Stimulated activated CD4-positive, alpha-beta T cell treated with anti-CD3 and anti-CD28 coated beads, Interleukin-4, amount 100 ng/mL, for 1 hour (primary cell): ENCODE results near the gene VGF.

ENCODE experiments used
- DNase-seq: peaks from one replicate; pipeline ENCODE4 v3.0.0-alpha.2; 2020

VGF gene

DNA sequence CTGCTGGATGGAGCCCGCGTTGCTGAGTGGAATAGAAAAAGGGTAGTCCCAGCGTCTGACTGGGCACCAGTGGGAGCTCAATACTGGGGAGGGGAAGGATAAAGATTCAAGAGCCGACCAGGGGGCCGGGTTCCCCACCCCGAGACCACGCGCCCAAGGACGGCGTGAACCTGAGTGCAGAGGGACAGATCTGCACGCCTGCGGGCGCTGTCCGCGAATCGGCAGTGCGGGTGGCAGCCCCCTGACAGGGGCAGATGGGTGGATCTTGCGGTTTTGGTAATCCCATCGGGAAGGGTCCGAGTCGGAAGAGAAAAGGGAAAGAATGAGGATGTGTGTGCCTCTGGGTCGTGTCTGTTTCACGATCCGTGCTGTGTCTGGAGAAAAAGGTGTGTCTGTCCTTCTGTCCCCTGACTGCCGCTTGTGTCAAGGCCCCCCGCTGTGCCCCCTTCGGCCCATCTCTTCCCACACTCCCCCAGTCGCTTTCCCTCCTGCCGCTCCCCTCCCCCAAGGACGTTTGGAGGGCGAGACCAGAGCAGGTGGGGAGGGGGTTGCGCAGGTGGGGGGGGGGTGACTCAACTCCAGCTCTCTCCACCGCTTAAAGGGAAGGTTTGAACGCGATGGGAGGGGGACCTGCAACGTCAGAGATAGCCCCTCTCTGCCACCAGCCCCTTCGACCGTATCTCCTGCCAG is 734 bp upstream of the VGF start:
- DNase-seq: no peak

DNA sequence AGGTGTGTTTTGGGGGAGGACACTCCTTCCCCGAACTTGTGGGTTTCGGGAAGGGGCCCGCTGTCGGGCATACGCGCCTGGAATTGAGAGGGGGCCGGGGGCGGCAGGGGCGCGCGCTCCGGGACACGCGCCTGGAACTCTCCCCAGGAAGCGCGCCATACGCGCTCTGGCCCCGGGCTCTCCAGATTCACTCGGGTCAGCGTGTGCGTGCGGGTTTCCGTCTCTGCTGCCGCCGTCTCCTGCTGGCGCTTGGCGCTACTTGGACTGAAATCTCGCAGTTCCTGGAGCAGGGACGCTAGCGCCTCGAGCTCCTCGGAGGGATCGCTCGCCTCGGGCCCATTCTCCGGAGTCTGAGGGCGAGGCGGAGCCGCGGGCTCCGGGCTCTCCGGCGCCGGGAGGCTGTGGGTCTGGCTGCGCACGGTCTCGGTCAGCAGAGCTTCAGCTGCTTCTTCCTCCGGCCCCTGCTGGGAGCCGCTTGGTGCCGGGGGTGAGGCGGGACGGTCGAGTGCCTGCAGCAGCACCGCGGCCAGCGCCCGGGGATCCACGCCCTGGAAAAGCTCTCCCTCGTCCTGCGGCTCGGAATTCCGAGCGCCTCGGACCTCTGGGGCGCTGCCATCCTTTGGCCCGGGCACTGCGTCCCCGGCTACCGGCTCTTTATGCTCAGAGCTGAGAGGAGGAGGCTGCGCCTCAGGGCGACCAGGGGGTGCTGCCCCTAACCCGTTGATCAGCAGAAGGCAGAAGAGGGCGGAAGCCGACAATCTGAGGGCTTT is 1.1 kb downstream of the VGF start:
- no peak for DNase-seq

DNA sequence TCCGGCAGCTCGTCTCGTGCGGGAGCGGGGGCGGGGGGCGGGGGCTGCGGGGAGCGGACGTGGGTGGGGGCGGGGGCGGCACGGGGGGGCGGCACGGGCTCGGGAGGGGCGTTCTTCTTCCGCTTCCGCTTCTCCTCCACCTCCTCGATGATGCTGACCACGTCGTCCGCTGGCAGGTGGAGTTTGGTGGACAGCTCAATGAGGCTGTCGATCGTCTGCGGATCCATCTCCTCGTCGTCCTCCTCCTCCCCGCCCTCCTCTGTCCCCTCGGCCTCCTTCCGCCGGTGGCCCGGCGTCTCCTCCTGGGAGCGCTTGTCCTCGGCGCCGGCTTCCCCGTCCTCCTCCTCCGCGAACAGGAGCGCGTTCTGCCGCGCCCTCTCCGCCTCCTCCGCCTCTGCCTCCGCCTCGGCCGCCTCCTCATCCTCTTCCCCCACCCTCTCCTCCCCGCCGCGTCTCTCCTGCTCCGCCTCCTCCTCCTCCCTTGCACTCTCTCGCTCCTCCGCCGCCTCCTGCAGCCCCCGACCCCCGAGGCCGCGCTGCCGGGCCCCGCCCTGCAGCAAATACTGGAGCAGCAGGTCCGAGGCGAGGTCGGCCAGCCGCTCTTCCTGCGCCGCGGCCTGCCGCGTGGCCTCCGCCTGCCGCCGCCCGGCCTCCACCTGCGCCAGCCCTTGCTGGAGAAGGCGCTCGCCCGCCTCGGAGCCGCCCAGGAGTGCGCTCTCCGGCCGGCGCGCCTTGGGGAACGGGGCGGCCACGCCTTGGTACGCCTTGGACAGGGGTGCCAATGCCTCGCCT is 1.9 kb downstream of the VGF start:
- no peak for DNase-seq

DNA sequence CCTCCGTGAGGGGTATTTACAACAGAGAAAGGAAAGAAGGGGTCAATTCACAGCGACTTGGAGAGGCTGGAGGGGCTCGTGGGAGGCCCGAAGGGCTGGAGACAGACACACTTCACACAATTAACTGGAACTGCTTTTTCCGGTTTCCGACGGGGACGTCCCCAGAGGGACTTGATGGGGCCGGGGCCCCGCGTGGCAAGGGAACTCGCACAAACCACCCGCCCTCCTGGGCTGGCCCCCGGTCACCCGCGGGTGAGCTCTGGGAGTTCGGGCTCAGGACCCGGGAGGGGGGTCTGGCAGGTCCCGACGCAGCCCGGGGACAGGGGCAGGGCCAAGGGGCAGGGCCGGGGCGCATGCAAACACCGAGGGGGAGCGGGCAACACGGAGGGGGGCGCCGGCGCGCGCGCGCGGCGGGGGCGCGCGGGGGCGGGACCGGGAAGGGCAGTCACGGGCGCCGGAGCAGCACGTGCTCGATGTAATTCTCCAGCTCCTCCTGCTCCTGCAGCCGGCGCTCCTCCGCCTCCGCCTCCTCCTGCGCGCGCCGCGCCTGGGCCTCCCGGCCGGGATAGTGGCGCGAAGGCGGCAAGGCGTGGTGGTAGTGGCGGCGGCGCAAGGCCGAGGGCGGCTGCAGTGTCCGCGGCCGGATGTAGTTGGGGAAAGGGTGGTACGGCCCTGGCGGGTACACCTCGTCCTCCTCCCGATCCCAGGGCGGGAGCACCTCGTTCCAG is 2.7 kb downstream of the VGF start:
- DNase-seq: no peak

DNA sequence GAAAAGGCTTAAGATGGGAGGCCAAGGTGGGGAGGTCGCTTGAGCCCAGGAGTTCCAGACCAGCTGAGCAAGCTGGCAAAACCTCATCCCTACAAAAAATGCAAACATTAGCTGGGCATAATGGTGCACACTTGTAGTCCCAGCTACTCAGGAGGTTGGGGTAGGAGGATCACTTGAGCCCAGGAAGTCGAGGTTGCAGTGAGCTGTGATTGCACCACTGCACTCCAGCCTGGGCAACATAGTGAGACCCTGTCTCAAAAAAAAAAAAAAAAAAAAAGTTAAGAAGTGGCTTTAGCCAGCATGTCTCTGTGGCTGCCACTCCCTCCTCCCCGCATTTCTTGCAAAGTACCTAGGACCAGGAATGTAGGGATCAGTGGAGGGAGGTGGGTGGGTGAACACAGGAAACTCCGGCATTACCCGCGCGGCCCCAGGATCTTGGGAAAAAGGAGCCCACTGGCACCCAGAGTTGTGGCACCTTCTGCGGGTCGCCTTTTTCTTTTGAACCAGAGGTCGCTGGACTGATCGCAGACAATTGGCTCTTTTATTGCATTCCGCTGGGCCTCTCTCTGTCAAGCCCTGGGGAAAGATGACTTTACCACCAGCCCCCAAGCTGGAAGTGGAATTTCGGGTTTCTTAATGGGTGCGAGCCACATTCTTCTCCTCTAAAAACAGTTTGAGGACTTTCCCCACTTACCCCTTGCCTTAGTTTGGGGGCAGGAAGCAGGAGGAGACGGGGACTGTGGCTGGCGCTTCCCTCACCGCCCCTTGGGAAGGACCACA is 3.5 kb downstream of the VGF start:
- DNase-seq: no peak

DNA sequence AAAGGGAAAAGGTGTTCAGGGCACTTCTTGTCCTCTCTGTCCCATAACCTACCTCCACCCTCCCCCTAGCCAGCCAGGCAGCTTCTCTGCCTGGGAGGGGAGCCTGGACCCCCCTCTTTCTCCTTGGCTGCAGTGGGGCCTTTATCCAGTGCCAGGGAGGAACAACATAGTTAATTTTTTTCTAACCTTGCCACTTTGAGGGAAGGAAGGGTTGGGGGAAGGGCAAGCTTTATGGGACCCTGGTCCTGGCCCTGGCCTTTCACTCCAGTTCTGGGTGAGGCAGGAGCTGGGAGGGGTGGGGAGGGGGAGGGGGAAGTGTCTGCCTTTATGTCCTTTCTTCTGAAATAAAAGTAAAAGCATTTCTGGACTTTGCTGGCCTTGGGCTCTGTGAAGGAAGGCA is 4.5 kb downstream of the VGF start:
- no peak for DNase-seq

DNA sequence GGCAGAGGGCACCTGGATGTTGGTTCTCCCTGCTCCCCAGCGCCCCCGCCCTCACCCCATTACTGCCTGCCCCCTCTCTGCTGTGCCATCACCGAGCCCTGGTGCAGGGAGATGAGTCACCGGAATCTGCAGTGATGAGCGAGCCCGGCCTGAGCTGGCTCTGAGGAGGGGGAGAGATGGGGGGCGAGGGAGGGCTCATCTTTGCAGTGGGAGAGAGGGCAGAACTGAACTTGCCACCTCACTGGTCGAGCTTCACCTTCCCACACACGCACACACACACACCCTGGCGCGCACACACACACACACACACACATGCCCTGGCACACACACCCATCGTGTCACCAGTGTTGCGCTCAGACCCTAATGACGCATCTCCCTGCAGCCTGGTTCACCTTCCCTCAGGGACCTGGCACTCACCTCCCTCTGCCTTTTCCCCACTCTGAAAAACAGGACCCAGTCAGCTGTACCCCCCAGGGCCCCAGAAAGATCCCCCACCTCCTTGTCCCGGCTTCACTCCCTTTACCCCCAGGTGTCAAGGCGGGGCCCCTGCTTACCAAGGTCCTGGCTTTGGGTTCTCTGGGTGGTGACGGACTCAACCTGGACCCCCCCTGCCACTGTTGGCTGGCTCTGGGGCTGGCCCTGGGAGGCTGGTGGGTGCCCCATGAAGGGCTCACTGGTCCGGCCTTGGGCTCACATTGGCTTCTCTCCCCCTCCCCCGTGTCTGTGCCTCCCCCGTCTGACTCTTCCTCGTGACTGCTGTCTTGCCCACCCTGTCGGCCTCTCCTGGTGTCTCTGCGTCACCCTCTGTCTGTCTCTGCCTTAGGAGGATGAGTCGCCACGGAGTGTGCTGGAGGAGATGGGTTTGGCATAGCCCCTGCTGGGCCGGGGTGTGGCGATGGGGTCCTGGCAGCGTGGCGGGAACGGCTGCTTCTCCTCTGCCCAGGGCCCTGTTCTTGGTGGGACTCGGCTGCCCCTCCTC is 5.4 kb downstream of the VGF start:
- no peak for DNase-seq

DNA sequence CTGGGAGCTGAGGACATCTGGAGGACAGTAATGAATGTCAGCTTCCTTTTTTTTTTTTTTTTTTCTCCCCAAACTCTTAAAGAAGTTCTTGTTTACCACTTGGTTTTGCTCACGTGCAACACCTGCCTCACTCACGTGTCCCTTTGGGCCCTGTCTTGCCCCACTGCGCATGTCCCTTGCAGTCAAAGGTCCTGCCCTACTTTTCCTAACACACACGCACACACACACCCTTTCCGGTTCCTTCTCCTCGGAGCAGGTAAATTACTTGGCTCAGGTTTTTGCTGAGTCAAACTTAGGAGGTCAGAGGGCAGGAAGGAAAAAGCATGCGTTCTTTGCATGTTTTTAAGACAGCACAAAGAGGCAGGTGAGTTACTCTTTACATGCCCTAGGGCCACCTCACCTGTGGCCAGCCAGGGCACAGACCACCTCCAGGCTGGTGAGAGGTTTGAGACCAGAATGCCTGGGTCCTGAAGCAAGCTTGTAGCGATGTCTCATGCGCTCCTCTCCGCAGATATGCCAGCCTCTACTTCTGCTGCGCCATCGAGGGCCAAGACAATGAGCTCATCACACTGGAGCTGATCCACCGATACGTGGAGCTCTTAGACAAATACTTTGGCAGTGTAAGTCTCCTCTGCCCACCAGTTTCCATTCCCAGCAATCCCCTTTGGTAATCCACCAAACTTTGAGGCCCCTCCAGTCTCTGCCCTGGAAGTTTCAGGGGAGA is 8.3 kb downstream of the VGF start:
- DNase-seq: no peak

DNA sequence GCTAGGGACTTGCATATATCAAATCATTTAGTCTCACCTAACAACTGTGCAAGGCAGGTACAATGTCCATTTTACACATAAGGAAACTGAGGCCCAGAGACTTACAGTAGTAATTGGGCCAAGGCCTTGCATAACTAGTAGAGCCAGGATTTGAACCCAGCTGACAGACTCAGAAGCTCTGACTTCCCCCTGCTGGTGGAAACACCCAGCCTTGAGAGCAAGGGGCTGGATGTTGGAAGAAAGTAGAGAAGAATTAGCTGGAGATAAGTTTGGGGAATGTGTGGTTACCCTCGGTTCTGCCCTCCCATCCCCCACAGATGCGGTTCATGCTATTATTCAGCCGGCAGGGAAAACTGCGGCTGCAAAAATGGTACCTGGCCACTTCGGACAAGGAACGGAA is 9.1 kb downstream of the VGF start:
- no peak for DNase-seq

DNA sequence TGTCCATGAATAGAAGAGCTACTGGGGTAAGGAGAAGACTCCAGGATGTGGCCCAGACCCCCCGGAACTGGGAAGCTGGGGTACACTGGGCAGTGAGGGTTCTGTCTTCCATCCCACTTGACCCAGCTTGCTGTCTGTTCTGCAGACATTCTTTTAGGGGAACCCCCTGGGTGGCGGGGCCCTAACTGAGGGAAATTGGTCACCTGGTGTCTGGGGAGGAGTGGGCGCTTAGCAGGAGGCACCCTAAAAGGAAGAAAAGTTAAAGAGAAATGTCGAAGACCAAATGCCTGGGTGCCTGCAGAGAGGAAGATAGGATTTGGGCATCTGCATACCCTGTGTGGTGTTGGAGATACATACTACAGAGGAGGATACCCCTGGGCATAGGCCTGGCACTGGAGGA is 10.1 kb downstream of the VGF start:
- no peak for DNase-seq

DNA sequence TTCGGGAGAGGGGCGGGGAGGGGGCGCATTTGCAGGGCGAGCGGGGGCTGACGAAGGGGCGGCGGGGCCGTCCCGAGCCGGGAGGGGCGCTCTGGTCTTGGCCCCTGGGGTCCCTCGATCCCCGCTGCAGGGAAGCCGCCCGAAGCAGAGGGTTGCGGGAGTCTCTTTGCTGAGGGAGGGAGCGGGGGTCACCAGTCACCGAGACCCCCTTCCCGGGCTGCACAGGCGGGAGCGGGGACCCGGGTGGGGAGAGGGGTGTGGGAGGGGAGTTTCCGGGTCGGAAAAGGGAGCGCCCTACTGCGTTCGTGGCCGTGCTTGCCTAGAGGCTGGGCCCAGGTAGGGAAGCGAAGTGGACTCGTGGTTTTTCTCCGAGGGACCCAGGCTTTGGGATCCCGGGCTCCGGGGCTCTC is 10.7 kb downstream of the VGF start:
- DNase-seq: no peak

DNA sequence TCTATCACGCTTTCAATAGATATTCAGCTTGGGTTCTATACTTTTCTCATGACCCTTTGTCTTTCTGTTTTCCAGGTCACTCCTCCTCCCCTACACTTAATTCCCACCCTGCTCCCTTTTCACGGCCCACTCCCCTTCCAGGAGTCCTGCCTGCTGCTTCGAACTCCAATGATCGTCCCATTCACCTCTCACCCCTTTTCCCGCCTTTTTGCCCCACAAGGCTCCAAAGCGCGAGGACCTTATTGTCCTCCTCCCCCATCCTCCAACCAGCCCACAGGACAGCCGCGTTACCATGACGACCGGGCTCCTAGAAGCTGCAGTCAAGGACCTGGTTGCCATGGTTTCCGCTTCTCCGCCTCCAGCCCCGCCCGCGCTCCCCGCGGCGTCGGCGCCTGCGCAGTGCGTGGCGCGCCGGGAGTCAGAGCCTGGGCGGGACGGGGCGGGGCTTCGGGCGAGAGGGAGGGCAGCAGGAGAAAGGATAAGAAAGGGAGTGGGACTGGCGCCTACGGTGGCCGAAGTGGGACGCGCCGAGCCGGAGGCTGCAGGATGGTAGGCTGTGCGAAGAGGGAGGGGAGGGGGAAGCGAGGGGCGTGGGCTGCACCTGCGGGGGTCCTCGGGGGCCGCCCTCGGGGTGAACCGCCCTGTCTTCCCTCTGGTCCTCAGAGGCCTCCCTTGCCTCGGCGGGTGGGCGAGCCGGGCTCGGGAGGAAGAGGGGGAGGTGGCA is 11.2 kb downstream of the VGF start, which contains the start of gene AP1S1:
TSS of gene AP1S1 (plus strand) at position 508 of the 724 bp plus-strand sequence. CDS start at position 547, 39 bp downstream.
- peak; percentile 90 for DNase-seq

DNA sequence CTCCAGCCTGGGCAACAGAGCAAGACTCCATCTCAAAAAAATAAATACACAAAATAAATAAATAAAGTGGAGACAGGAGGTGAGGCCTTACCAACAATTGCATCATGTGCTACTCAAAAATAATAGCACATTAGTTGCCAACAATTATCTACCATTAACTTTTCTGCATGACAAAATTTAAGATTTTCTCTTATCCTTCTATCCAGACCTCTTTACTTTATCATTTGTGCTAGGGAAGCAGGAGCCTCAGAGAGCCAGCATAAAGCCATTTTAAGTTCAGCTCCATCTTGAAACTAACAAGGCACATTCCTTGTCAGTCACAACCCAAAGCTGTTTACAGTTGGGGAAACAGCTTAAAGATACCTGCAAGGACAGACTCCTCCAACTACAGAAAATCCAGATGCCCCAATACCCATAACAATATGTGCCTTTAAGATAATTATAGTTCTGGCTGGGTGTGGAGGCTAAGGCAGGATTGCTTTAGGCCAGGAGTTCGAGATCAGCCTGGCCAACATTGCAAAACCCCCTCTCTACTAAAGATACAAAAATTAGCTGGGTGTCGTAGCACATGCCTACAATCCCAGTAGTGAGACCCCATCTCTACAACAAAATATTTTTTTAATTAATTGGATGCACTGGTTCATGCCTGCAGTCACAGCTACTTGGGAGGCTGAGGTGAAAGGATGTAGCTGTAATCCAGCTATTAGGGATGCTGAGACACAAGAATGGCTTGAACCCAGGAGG is 13.3 kb downstream of the VGF start:
- DNase-seq: no peak

DNA sequence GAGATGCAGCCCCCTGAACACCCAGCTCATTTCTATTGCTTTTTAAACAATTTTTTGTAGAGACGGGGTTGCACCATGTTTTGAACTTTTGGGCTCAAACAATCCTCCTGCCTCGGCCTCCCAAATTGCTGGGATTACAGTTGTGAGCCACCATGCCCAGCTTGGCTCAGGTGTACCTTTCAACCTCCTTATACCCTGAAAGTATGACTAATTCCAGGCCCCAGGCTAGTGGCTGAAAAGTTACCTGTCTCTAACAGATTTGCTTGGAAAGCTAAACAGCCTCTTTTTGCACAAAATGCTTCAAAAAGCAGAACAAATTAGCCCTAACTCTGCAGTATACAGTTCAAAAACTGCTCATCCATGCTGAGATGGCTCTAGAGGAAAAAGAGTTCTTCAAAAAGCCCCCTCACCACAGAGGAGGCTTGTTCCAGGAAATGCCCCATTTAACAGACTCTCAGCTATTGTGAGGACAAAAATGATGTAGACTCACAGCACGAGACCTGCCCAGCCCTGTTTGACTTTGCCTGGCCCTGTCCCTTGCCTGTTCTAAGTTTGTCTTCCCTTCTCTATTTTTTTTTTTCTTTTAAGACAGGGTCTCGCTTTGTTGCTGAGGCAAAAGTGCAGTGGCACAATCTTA is 24.5 kb downstream of the VGF start:
- no peak for DNase-seq

DNA sequence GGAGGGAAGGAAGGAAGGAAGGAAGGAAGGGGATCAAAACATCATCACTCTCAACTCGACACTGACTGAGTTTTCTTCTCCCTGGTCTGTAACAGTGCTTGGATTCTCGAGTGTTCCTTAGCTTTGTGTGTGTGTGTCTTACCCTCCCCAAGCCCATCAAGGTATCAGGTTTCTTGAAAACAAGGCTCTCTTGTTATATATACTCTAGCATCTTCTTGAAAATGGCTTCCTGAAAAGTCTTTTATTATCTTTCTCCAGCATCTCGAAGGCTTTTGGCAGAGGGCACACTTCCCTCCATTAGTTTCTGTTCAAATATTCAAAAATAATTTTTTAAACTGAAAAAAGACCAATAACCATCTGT is 25.1 kb downstream of the VGF start:
- no peak for DNase-seq

DNA sequence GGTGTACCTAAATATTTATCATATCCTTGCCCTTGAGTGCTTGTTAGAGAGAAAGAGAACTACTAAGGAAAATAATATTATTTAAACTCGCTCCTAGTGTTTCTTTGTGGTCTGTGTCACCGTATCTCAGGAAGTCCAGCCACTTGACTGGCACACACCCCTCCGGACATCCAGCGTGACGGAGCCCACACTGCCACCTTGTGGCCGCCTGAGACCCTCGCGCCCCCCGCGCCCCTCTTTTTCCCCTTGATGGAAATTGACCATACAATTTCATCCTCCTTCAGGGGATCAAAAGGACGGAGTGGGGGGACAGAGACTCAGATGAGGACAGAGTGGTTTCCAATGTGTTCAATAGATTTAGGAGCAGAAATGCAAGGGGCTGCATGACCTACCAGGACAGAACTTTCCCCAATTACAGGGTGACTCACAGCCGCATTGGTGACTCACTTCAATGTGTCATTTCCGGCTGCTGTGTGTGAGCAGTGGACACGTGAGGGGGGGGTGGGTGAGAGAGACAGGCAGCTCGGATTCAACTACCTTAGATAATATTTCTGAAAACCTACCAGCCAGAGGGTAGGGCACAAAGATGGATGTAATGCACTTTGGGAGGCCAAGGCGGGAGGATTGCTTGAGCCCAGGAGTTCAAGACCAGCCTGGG is 27.0 kb downstream of the VGF start:
- peak; percentile 84 for DNase-seq

DNA sequence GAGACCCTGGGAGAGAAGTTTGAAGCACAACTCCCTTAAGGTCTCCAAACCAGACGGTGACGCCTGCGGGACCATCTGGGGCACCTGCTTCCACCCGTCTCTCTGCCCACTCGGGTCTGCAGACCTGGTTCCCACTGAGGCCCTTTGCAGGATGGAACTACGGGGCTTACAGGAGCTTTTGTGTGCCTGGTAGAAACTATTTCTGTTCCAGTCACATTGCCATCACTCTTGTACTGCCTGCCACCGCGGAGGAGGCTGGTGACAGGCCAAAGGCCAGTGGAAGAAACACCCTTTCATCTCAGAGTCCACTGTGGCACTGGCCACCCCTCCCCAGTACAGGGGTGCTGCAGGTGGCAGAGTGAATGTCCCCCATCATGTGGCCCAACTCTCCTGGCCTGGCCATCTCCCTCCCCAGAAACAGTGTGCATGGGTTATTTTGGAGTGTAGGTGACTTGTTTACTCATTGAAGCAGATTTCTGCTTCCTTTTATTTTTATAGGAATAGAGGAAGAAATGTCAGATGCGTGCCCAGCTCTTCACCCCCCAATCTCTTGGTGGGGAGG is 27.6 kb downstream of the VGF start:
- DNase-seq: no peak
